Endothelial cell of umbilical vein (primary cell): ENCODE data around the gene ZNF268. TPM values are rescaled to one million over a fixed set of nuclear protein-coding genes. Genes with fewer than 3 reads are reported as not detected.

Source experiments
- BruUV-seq: library from RNA; stranded (reverse); fragments of 400-500 nt; replicated peaks from 2 replicates; lab custom pipeline; 2021; lab: Mats Ljungman, UMichigan
- CTCF ChIA-PET: fragments of 300-600, 350-600 bp; sonication (Branson Sonifier 250); formaldehyde crosslinking; loops from one replicate; lab custom pipeline; 2021; ENCODE audit warnings: antibody characterized with exemption, inconsistent platforms; lab: Charles Lee
- POLR2A ChIA-PET: fragments of 300-600, 350-600 bp; sonication (Branson Sonifier 250); formaldehyde crosslinking; loops from one replicate; lab custom pipeline; 2021; ENCODE audit warnings: antibody characterized with exemption, inconsistent platforms; lab: Charles Lee
- DNase-seq: peaks from one replicate; pipeline ENCODE4 v3.0.0-alpha.2; 2011; ENCODE audit warnings: low read depth, low spot score
- FAIRE-seq: peaks from 2 replicates; lab custom pipeline; 2011; peaks lifted over from hg19 to GRCh38; lab: Jason Lieb, UNC
- H2AFZ ChIP-seq: 2 replicates; pipeline ENCODE4 v1.6.0; 2012; ENCODE audit warnings: low read depth, low read length, control low read depth, inconsistent platforms
- H3K27ac ChIP-seq: 2 replicates; pipeline ENCODE4 v1.5.1; 2011; ENCODE audit warnings: low read depth, mild to moderate bottlenecking, control low read depth, low read length, moderate library complexity; ENCODE audit not compliant: insufficient read depth
- H3K27me3 ChIP-seq, 2 experiments: 2 replicates each; pipeline versions ENCODE4 v1.6.0 to v1.6.1; 2011; ENCODE audit warnings: low read length in 2 of 2, mixed read lengths in 1 of 2; ENCODE audit not compliant: control insufficient read depth in 2 of 2, insufficient read depth in 2 of 2
- H3K36me3 ChIP-seq, 2 experiments: 2 replicates in 1 of 2; 3 replicates in 1 of 2; pipeline ENCODE4 v1.5.1; 2011; ENCODE audit warnings: low read length in 2 of 2, mild to moderate bottlenecking in 1 of 2, moderate library complexity in 1 of 2; ENCODE audit not compliant: control insufficient read depth in 2 of 2, insufficient read depth in 2 of 2; ENCODE audit errors: extremely low read depth in 1 of 2
- H3K4me1 ChIP-seq: 3 replicates; pipeline ENCODE4 v1.5.1; 2011; ENCODE audit warnings: mild to moderate bottlenecking, low read length; ENCODE audit not compliant: control insufficient read depth, insufficient read depth; ENCODE audit errors: extremely low read depth
- H3K4me2 ChIP-seq: 2 replicates; pipeline ENCODE4 v1.6.1; 2011; ENCODE audit warnings: low read length, control low read depth, mixed read lengths; ENCODE audit not compliant: insufficient read depth
- H3K4me3 ChIP-seq, 3 experiments: fragments of 200-600 bp in 1 of 3; sonication (generic), shearing (Covaris generic) in 1 of 3; replicated peaks in 1 of 3; 2 replicates each; pipeline ENCODE4 v1.5.1; 2011 to 2016; ENCODE audit warnings: control low read depth in 3 of 3, low read length in 3 of 3, mild to moderate bottlenecking in 2 of 3, inconsistent platforms in 1 of 3, low read depth in 1 of 3, moderate library complexity in 1 of 3; ENCODE audit not compliant: insufficient read depth in 1 of 3
- H3K79me2 ChIP-seq: 2 replicates; pipeline ENCODE4 v1.6.0; 2012; ENCODE audit warnings: low read length, inconsistent platforms; ENCODE audit not compliant: control insufficient read depth, insufficient read depth
- H3K9ac ChIP-seq: replicated peaks from 2 replicates; pipeline ENCODE3; 2011; ENCODE audit warnings: low read length, control low read depth; ENCODE audit not compliant: insufficient read depth; ENCODE audit errors: extremely low read depth
- H3K9me1 ChIP-seq: replicated peaks from 3 replicates; pipeline ENCODE4 v1.6.0; 2011; ENCODE audit warnings: mild to moderate bottlenecking, low read length; ENCODE audit not compliant: control insufficient read depth, insufficient read depth; ENCODE audit errors: extremely low read depth
- H3K9me3 ChIP-seq: replicated peaks from 2 replicates; pipeline ENCODE4 v1.5.1; 2012; ENCODE audit warnings: low read length, inconsistent platforms; ENCODE audit not compliant: control insufficient read depth, insufficient read depth
- H4K20me1 ChIP-seq: replicated peaks from 2 replicates; pipeline ENCODE3; 2011; ENCODE audit warnings: mild to moderate bottlenecking, low read length; ENCODE audit not compliant: control insufficient read depth, insufficient read depth; ENCODE audit errors: extremely low read depth
- CTCF ChIP-seq, 2 donors: IDR thresholded peaks; 1 replicate in 1 of 2; 2 replicates in 1 of 2; pipeline ENCODE4 v1.5.1; 2011; ENCODE audit warnings: low read length in 2 of 2, mild to moderate bottlenecking in 2 of 2, moderate library complexity in 2 of 2, control low read depth in 1 of 2, inconsistent platforms in 1 of 2, low read depth in 1 of 2; ENCODE audit not compliant: insufficient read depth in 1 of 2; ENCODE audit errors: extremely low read depth in 1 of 2
- EZH2 ChIP-seq: IDR thresholded peaks from 2 replicates; pipeline ENCODE4 v1.6.1; 2012; ENCODE audit warnings: borderline replicate concordance, low read depth, mild to moderate bottlenecking, moderate library complexity, low read length, inconsistent platforms; ENCODE audit not compliant: severe bottlenecking
- FOS ChIP-seq: IDR thresholded peaks from 2 replicates; pipeline ENCODE4 v1.6.1; 2011; ENCODE audit warnings: mild to moderate bottlenecking, low read length, moderate library complexity, borderline replicate concordance; ENCODE audit not compliant: insufficient read depth
- GATA2 ChIP-seq: IDR thresholded peaks from 2 replicates; pipeline ENCODE4 v1.7.0; 2011; ENCODE audit warnings: low read depth, mild to moderate bottlenecking, moderate library complexity, mixed read lengths, low read length; ENCODE audit not compliant: insufficient read length, insufficient read depth
- JUN ChIP-seq: IDR thresholded peaks from 2 replicates; pipeline ENCODE4 v1.6.1; 2011; ENCODE audit warnings: borderline replicate concordance, low read depth; ENCODE audit not compliant: insufficient read length, insufficient read depth
- MAX ChIP-seq: IDR thresholded peaks from 2 replicates; pipeline ENCODE4 v1.6.1; 2011; ENCODE audit not compliant: insufficient read depth, insufficient read length
- MYC ChIP-seq: IDR thresholded peaks from one replicate; pipeline ENCODE4 v1.6.1; 2011; ENCODE audit warnings: mild to moderate bottlenecking, low read depth, low read length
- POLR2A ChIP-seq: IDR thresholded peaks from 2 replicates; pipeline ENCODE4 v1.6.1; 2012; ENCODE audit warnings: low read depth, mild to moderate bottlenecking, control low read depth, low read length
- POLR2AphosphoS5 ChIP-seq: IDR thresholded peaks from 2 replicates; pipeline ENCODE4 v1.6.1; 2012; ENCODE audit warnings: low read depth, mild to moderate bottlenecking, control low read depth, low read length, moderate library complexity; ENCODE audit not compliant: insufficient read depth
- dilution Hi-C: fragments of 300-500 bp; cut with MboI; formaldehyde crosslinking; loops from one replicate; pipeline ENCODE4 v1.15.0; 2019; ENCODE audit warnings: low sequenced_read_pairs; ENCODE audit not compliant: extremely low pct_ligation_motif_present
- intact Hi-C: fragments of 100-400 bp; cut with micrococcal nuclease; formaldehyde crosslinking; loops from one replicate; pipeline ENCODE4 v1.10.0; 2022
- polyA plus RNA-seq, 4 experiments: library from polyadenylated mRNA; depleted of rRNA in 3 of 4; stranded (reverse) in 3 of 4; unstranded in 1 of 4; fragments of >200 nt; gene quantifications; 2 replicates each; pipeline versions ENCODE4 v1.2.1 to v1.2.3, GENCODE V29; 2011 to 2012; ENCODE audit warnings: missing spikeins in 1 of 4
- total RNA-seq: library from RNA; stranded (reverse); gene quantifications from 2 replicates; pipeline ENCODE4 v1.2.3, GENCODE V29; 2021

Gene ZNF268
- total and polyA plus RNA-seq, 2 donors (not counting 3 experiments of a cell fraction or from before 2014, with no cell fraction given) = 7.7 to 17.3 TPM

- no TSS peak for BruUV-seq
Measured at GRCh38 chr12:133235401-133236112, 54.3 kb downstream of the ZNF268 start, which contains the start of gene ANHX. TSS of gene ANHX (minus strand) at chr12:133235877. CDS start at chr12:133234356, 1,521 bp downstream.

More at GRCh38 chr12:133235401-133236112, 54.3 kb downstream of the ZNF268 start, which contains the start of gene ANHX:
- dilution Hi-C loops = no loop called here
- Histone ChIP-seq H2AFZ (no peak within 1 kb of the TSS), H3K9me3 (no peaks in the 10 kb centered on the region), H3K9ac (no peak within 1 kb of the TSS), H3K4me1 (no peaks in the 10 kb centered on the region), H3K36me3 (no peaks in the 10 kb centered on the region), H3K9me1 (no peaks in the 10 kb centered on the region), H3K27me3 (no peaks in the 10 kb centered on the region), H3K79me2 (no peaks in the 10 kb centered on the region), H3K4me2 (no peak within 1 kb of the TSS), H4K20me1 (no peaks in the 10 kb centered on the region), H3K27ac (no peak within 1 kb of the TSS), H3K4me3 (no peak within 1 kb of the TSS)
- CTCF ChIA-PET = no interaction called here
- FAIRE-seq = no peak
- intact Hi-C loops = no loop called here
- TF ChIP-seq POLR2AphosphoS5 (no peak), FOS (no peak), GATA2 (no peak), MAX (no peak), CTCF (IDR thresholded peaks at IDR 0.05; ENCODE audit: extremely low read depth in 1 of 2, insufficient read depth in 1 of 2, low read depth in 1 of 2, low read length in 2 of 2) (no peak), EZH2 (no peak), POLR2A (no peak), JUN (no peak), MYC (no peak)
- POLR2A ChIA-PET = no interaction called here
- DNase-seq = no peak
